Mucosa of descending colon (tissue), 3 donors: ENCODE results near the gene PLXNA2. TPM values are rescaled to one million over a fixed set of nuclear protein-coding genes. Genes with fewer than 3 reads are reported as not detected.

Experiments
- ATAC-seq: fragments of 200-7000 bp; cut with Tn5 transposase; one replicate; pipeline ENCODE4 v1.9.1; 2020; ENCODE audit warnings: mild to moderate bottlenecking, moderate library complexity
- DNase-seq, 3 donors: peaks; one replicate each; pipeline ENCODE4 v3.0.0-alpha.2; 2020
- H3K36me3 ChIP-seq: fragments of 200-600 bp; one replicate; pipeline ENCODE4 v1.8.0; 2021; ENCODE audit warnings: low read depth, mild to moderate bottlenecking
- H3K4me1 ChIP-seq: fragments of 200-600 bp; one replicate; pipeline ENCODE4 v1.8.0; 2021; ENCODE audit warnings: low read depth, mild to moderate bottlenecking
- H3K4me3 ChIP-seq: fragments of 200-600 bp; one replicate; pipeline ENCODE4 v1.8.0; 2021; ENCODE audit warnings: mild to moderate bottlenecking
- H3K9me3 ChIP-seq: fragments of 200-600 bp; one replicate; pipeline ENCODE4 v1.8.0; 2021; ENCODE audit warnings: mild to moderate bottlenecking
- intact Hi-C, 2 donors: fragments of 100-400 bp; cut with DNase I in 1 of 2; cut with micrococcal nuclease in 1 of 2; formaldehyde crosslinking; loops; one replicate each; pipeline versions ENCODE4 v1.11.0 to v1.11.1; 2022; cut with DNase I, micrococcal nuclease
- total RNA-seq, 3 donors: library from RNA; stranded (reverse); fragmentation: NEBNext Ultra II Directional in 2 of 3; extraction: Animal tissue kit (Norgen Biotek cat#: 25700) in 2 of 3; gene quantifications; one replicate each; pipeline versions ENCODE4 v1.2.1 to v1.2.4, GENCODE V29; 2021 to 2023
- TF ChIP-seq, protein P1 (sequence below): fragments of 200-600 bp; IDR thresholded peaks from one replicate; pipeline ENCODE4 v1.8.0; 2022; ENCODE audit warnings: antibody characterized with exemption, mild to moderate bottlenecking
- donor health status: DM: no; HTN: no; CAD: no; lungs with moderate emphysema.
- donor health status: DM: no; HTN: no; CAD: no.
- donor health status: DM: no; HTN: yes; CAD: no.

Gene PLXNA2
- total RNA-seq, 3 donors from 2014 or later = 65.5 to 127 (median 70.6) TPM

DNA sequence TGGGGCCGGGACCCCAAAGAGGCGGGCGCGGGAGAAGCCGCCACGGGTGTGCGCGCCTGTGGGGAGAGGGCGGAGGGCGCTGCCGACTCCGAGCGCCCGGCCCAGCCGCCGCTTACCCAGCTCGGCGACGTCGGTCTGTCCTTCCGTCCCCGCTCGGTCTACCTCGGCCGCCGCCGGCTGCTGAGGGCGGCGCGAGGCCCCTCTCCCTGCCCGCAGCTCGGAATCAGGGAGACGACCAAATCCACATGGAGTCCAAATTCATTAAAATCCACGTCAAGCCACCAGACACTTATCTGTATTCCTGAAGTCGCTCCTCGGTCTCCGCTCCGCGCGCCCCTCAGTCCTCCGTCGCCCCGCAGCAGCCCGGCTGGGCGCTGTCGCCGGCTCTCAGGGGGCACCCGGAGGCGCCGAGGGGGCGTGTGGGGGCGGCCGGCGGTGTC is 637 bp downstream of the PLXNA2 start:
- Histone ChIP-seq H3K9me3 (no peaks in the 10 kb centered on the region), H3K36me3 (no peaks in the 10 kb centered on the region), H3K4me1 (peaks cover 36% of the 10 kb centered on the region), H3K4me3 (peak overlapping the region; percentile 85)
- TF ChIP-seq, protein P1, sequence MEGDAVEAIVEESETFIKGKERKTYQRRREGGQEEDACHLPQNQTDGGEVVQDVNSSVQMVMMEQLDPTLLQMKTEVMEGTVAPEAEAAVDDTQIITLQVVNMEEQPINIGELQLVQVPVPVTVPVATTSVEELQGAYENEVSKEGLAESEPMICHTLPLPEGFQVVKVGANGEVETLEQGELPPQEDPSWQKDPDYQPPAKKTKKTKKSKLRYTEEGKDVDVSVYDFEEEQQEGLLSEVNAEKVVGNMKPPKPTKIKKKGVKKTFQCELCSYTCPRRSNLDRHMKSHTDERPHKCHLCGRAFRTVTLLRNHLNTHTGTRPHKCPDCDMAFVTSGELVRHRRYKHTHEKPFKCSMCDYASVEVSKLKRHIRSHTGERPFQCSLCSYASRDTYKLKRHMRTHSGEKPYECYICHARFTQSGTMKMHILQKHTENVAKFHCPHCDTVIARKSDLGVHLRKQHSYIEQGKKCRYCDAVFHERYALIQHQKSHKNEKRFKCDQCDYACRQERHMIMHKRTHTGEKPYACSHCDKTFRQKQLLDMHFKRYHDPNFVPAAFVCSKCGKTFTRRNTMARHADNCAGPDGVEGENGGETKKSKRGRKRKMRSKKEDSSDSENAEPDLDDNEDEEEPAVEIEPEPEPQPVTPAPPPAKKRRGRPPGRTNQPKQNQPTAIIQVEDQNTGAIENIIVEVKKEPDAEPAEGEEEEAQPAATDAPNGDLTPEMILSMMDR = no peak
- DNase-seq (peak; percentile 26 to 61 (median 56)), ATAC-seq (peak; percentile 25)
- intact Hi-C loops = loop anchor here in 1 of 2 donors (10.0 kb wide), 2 partner anchors 109 to 219 kb away; no protein-coding TSS in a partner anchor

DNA sequence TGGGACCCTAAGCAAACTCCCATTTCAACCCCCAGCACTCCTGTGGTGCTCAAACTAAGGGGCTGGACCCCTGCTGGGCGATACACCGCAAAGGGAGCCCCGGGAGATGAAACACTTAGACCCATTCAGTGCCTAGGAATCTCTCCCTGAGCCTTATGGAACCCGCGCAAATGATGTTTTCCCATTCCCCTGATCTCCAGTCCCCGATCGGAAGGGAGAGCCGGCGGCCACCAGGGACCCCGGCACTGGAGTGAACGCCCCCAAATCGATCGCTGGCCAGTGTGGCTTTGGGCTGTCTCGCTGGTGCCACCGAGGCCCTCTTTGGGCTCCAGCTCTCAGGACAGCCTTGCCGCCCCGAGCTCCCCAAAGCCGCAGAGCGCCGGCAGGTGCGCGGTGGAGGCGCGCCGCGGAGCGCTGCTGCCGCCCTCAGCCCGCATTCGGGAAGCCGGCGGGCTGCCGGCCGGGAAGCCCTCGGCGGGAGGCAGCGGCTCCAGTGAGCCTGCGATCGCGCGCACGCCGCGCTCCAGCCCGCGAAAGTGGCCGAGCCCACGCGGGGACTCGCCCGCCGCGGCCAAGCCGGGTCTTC is 1.1 kb downstream of the PLXNA2 start:
- no peaks in the 10 kb centered on the region for H3K36me3 ChIP-seq
- DNase-seq = peak in 2 of 3 donors; percentile 33 to 70
- peaks cover 40% of the 10 kb centered on the region for H3K4me1 ChIP-seq
- intact Hi-C loops = loop anchor here in 1 of 2 donors (10.0 kb wide), 2 partner anchors 108 to 218 kb away; no protein-coding TSS in a partner anchor
- no peaks in the 10 kb centered on the region for H3K9me3 ChIP-seq
- TF ChIP-seq, protein P1 = no peak
- H3K4me3 ChIP-seq = peak overlapping the region; percentile 85
- ATAC-seq = peak; percentile 34

DNA sequence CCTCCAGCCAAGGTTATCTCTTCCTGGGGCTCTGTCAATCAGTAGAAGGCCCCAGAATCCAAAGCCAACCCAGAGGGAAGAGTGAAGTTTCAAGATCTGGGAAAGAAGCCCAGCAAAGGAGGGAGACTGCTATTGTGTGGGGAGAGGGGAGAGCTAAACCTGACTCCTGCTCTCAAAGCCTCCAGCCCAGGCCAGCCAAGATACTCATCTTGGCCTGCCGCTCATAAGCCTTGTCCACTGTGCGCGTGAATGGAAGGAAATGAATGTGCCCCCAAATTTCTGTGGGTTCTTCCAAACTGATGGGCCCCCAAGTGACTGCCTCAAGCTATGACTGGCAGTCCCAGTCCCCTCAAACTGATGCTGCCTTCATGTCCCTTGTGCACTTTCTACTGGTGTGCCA is 2.0 kb downstream of the PLXNA2 start:
- Histone ChIP-seq H3K36me3 (no peaks in the 10 kb centered on the region), H3K9me3 (no peaks in the 10 kb centered on the region), H3K4me3 (peak overlapping the region; percentile 85), H3K4me1 (peaks cover 46% of the 10 kb centered on the region)
- ATAC-seq = no peak
- DNase-seq = no peak
- TF ChIP-seq, protein P1 = no peak
- intact Hi-C loops = loop anchor here in 1 of 2 donors (10.0 kb wide), 2 partner anchors 107 to 217 kb away; no protein-coding TSS in a partner anchor

DNA sequence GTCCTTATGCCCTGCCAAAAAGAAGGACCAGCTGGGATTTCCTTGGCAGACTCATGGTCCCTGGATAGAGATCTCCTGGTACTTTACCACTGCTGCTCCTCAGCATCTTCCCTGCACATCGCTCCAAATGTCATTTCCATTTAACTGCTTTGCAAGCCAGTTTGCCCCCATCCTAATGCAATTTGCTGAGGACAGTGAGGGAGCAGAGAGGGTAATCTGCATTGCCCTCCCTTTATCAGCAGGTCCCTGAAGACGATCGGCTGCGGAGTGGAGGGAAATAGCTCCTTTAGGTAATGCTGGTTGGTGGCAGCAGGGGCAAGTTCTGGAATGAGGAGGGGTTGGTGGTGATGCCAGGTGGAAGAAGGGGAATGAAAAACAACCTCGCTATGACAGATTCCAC is 2.7 kb downstream of the PLXNA2 start:
- DNase-seq (no peak), ATAC-seq (no peak)
- Histone ChIP-seq H3K4me1 (peaks cover 53% of the 10 kb centered on the region), H3K36me3 (no peaks in the 10 kb centered on the region), H3K9me3 (no peaks in the 10 kb centered on the region), H3K4me3 (peak overlapping the region; percentile 11)
- intact Hi-C loops = loop anchor here in 1 of 2 donors (10.0 kb wide), 2 partner anchors 107 to 217 kb away; no protein-coding TSS in a partner anchor
- TF ChIP-seq, protein P1 = no peak

DNA sequence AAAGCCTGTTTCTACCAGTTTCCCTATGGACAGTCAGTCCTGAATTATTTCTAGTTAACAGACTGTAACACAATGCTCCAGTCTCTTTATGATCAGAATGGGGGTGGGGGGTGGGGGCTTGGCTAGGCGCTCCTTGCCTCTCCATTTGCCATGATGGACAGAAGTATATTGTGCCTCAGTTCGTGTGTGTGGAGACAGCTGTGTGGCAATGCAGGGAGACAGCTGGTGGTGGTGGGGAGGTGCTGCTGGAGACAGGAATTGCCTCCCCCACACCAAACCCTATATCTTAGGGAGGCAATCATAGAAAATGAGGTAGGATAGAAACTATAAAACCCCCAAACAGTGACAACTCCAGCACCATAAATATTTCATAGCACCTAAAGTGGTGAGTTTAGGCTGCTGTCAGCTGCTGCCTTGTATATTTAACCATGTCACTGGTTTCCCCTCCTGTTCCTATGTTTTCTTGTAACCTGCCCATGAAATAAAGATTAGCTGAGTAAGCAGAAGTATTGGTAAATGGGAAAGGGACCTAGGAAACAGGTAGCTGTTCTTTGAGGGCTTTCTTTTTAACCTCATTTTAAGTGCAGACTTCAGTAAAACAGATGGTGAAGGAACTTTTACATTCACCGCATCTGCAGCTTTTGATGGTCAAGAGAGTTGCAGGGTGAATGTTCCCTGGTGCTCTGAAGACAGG is 3.4 kb downstream of the PLXNA2 start:
- no peaks in the 10 kb centered on the region for H3K36me3 ChIP-seq
- peak in 1 of 3 donors; percentile 28 for DNase-seq
- H3K4me1 ChIP-seq = peaks cover 60% of the 10 kb centered on the region
- no peak for ATAC-seq
- intact Hi-C loops = loop anchor here in 1 of 2 donors (10.0 kb wide), 2 partner anchors 106 to 216 kb away; no protein-coding TSS in a partner anchor
- TF ChIP-seq, protein P1 = no peak
- H3K9me3 ChIP-seq = no peaks in the 10 kb centered on the region
- H3K4me3 ChIP-seq = no peak overlapping the region
